Measurements from ENCODE around the gene TFF2. TPM values are rescaled to one million over a fixed set of nuclear protein-coding genes. Genes with fewer than 3 reads are reported as not detected.

The TFF2 gene
- polyA plus RNA-seq, 5 donors, result not detected

DNA sequence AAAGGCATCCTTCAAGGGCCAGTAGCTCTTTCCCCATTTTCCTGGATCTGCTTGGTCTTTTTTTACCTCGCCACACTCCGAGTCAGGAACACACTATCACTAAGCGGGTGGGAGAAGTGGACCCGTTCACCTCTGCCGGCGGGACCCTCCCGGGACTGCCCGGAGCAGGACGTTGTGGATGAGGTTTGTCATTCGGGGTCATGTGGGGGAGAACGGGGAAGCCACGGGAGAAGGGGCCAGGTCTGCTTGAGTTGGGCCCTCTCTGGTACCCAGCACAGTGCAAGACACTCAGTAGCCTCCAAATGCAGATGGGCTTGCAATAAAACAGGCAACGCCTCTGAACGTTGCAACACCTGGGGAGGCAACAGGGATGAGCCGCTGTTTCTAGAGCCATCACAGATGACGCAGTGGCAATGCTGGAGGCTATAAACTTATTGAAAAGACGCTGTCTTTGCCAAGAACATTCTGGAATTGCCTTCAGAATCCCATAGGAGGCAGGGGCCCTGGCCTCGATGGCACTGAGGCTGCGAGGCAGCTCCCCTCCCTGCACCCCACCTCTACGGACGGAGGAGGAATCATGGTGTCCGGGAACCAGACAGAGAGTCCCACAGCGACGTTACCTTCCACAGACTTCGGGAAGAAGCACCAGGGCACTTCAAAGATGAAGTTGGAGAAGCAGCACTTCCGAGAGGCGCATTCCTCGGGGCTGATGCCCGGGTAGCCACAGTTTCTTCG, 3.8 kb downstream of the TFF2 start:
- no peak for DNase-seq

DNA sequence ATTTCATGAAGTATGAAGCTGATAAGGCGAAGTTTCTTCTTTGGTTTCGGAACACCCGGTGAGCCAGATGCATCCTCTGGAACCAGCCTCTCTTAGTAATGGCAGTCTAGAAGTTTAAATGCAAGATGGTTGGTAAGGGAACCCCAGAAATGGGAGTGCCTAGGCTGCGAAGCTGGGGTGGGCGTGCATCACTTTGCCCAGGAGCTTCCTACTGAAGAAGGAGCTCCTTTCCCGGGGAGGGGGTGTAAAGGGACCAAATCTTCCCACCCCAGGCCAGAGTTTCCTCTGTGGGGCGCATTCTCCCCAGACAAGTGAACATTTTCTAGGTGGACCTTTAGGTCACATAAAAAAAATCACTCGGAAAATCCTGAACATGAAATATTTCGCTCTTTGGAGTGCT, 4.4 kb downstream of the TFF2 start:
- no peak for DNase-seq

DNA sequence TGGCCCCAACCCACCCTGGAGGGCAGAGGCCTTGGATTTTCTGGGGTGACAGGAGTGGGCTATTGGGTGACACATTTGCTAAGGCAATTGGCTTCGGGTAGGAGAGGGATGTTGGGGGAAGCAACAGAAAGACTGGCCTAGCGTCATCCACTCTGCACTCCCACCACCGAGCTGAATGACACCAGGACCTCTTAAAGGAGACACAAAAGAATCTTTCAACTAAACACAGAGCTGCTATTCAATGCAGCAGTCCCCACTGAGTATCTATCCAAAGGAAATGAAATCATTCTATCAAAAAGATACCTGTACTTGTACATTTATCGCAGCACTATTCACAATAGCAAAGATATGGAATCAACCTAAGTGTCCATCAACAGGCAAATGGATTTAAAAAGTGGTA, 6.2 kb downstream of the TFF2 start:
- DNase-seq, result no peak

DNA sequence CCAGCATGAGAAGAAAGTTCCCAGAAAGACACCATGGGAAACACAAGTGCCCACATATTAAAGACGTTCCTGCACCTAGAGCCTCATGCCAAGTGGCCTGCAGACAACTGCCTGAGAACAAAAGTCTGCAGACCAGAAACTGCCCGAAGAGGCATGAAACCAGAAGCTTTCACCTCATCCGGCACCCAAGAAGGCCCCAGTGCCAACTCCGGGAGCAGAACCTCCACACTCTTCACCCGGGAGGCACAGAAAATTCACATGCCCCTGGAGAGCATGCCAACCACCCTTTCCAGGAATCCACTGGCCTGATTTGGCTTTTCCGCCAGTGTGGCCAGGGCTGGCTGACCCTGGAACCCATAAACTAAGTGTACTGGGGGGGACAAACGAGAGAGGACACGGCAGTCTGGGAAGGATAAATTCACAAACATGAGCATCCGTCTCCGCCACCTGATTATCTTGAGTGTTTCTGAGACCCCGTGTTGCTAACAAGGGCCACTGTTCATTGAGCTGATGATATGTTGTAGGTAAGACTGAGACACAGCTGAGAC, 6.8 kb downstream of the TFF2 start:
- DNase-seq, result no peak

DNA sequence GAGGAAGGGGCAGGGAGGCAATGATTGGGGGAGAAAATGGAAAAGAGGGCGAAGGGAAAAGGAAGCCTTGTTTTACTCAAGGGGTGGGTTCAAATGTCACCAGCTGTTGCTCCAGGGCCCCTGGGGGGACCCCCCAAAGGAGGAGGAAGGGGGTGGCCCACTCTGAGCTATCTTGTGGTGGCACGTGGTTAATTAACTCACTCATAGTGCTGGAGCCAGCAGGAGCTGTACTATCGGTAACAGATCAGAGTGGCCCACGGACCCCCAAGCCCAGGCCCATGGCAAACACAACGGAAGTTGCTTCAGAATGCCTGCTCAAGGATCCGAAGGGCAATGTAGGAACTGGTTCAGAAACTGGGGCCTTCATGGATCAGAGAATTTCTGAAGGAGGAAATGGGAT, 7.2 kb downstream of the TFF2 start:
- no peak for DNase-seq

DNA sequence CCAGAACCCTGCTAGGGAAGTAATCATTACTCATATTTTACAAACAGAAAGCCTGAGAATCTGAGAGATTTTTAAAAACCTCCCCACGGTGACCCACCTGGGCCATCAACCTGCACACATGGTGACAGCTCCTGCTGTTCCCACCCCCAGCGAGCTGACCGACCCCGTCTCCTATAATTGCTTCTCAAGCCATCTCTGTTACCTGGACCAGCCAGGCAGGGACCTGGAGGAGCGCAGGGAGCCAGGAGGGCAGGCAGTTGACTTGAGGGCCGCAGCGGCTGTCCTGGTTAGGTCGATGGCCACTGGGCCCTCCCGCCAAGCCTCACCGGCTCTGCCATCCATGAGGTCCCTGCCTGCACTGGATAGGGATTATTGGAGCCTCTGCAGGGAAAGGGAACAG, 7.7 kb downstream of the TFF2 start:
- no peak for DNase-seq

DNA sequence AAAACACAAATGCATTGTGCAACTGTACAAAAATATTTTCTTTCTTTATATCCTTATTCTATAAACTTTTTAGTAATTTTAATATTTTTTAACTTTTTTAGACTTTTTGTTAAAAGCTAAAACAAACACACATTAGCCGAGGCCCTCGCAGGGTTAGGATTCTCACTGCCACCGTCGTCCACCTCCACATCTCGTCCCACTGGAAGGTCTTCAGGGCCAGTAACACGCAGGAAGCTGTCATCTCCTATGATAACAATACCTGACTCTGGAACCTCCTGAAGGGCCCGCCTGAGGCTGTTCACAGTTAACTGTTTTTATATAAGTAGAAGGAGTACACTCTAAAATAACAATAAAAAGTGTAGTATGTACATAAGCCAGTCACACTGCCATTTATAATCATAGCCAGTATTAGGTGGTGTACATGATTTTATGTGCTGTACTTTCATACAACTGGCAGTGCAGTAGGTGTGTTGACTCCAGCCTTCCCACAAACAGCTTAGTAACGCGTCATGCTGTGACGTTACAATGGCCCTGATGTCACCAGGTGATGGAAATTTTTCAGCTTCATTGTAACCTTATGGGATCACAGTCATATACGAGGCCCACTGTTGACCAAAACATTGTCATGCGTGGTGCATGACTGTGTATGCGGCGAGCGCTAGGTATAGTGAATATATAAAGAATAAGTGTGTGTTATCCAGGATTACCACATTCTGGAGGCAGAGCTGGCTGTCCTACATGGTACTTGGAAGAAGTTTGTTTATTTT, 8.8 kb downstream of the TFF2 start:
- DNase-seq, result no peak

DNA sequence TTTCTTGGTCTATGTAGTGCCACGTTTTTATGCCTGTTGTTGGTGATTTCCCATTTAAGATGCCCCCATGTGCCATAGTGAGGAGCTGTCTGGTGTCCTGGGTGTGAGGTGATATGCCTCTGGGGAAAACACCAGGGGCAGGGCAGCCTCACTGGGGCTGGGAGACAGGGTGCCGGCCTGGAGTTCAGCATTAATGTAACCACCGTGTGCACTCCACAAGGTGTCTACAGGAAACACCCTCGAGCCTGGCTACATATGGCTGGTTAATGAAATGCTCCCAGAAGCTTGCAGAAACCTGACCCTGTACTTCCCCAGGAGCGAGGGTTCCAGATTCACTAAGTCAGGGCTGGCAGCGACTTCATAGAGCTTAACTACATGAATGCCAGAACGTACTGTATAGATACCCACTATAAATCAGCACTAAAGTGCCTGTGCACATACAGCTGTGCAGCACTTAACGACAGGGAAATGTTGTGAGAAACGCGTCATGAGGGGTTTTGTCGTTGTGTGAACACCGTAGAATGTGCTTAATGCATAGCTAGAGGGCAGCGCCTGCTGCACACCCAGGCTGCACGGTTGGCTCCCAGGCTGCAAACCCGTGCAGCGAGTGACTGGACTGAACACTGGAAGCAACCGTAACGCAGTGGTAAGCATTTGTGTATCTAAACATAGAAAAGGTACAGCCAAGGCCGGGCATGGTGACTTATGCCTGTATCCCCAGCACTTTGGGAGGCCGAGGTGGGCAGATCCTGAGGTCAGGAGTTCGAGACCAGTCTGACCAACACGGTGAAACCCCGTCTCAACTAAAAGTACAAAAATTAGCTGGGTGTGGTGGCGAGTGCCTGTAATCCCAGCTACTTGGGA, 10.4 kb downstream of the TFF2 start:
- no peak for DNase-seq

DNA sequence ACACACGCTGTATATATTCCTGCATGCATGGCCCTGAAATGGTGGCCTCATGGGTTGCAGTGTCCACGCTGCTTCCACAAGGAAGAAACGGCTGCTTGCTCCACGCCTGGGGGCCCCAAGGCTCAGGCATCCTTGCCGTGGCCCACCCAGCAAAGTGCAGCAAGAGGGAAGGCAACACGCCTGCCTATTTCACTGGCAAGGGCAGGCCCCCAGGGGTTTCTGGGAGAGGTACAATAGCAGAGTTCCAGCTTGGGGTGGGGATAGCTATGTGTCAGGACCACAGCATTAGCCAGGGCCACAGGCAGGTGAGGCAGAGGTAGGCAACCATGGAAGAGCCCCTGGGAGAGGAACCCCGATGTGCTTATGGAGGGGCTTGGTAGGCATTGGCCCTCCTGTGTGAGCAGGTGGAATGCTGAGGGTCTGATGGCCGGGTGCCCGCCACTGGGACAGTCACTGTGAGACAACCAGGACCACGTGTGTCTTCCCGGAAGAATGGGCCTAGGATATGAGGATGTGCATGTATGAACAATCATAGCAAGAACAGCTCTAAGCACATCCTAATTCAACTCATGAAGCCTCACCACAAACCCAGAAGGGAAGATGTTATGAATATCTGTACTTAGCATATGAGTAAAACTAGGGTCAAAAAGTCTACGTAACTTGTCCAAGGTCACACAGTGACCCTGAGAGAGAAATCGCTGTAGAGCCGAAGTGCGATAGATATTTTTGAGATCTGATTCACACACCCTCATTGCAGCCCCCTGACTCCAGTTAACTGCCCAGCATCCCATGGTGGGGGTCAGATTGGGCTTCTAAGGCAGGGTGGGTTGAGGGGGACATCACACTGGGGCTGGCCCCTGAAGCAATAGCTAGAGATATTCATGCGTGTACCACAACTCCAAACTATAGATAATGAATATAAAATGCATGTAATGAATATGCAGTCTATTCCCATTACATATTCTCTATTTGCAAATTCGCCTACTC, 11.8 kb downstream of the TFF2 start:
- DNase-seq, result no peak

DNA sequence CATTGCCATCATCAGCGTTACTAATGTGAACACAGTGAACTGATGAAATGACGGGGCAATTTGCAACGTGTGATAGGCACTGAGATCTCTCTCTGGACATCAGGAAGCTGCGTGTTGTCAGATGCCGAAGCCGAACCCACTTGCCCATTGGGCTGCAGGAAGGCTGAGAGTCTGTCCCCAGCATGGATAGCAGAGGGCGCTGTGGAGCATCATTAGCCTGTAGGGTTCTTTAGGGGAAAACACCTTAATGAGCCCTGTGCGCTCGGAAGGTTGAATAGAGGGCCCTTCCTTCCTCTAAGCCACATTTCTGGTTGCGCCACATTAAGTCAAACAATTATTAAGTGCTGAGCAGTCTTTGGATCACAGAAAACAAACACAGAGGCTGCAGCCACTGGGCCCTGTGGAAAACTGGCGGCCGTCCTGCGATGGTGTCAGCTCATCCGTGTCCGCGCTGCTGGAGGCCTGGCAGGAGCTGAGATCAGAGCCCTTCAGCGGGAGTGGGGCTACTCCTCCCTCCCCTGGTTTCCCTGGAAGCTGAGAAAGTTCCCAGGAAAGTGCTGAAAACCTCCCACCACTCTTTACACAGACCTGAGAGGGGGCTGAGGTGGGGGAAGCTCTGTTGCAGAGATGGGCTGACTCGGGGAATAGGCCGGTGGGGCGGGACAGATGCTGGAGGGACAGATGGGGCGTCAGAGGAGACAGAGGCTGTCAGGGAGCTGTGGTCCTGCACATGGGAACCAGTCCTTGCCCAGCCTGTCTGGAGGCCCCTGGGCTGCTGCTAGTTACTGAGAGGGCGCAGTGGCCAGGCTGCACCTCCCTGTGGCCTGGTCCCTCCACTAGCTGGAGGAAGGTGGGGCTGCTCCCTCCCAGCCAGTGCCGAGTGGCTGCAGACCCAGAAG, 12.7 kb downstream of the TFF2 start:
- peak; percentile 62 to 66 for DNase-seq

DNA sequence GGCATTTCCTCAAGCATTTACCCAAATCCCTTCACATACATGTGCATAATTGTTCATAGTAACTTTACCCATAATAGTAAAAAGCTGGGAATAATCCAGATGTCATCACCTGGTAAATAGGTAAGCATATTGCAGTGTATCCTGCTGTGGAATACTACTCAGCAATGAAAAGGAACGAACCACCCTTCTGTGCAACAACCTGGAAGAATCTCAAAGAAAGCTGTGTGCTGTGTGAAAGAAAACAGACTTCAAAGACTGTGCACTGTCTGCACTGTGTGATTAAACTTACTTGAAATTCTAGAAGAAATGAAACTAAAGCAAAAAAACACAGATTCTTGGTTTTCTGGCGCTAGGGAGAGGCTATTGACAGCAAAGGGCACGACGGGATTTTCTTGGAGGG, 13.5 kb downstream of the TFF2 start:
- DNase-seq, result no peak

DNA sequence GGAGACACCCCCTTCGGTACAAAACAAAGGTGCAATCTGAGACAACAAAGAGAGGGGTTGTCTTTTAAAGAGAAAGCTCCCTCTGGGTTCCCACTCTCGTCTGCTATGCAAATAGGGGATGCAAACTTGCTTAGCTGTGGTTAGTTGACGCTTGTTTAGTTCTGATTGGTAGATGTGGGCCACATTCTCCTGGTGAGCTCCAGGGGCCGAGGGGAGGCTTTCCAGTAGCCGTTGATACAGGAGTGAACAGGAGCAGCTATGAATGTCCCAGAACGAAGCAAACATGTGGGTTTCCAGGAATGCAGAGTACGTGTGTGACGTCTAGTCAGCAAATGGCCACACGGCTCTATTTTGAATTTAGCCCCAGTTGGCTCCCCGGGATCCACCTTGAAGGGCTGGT, 14.7 kb downstream of the TFF2 start:
- DNase-seq, result no peak

DNA sequence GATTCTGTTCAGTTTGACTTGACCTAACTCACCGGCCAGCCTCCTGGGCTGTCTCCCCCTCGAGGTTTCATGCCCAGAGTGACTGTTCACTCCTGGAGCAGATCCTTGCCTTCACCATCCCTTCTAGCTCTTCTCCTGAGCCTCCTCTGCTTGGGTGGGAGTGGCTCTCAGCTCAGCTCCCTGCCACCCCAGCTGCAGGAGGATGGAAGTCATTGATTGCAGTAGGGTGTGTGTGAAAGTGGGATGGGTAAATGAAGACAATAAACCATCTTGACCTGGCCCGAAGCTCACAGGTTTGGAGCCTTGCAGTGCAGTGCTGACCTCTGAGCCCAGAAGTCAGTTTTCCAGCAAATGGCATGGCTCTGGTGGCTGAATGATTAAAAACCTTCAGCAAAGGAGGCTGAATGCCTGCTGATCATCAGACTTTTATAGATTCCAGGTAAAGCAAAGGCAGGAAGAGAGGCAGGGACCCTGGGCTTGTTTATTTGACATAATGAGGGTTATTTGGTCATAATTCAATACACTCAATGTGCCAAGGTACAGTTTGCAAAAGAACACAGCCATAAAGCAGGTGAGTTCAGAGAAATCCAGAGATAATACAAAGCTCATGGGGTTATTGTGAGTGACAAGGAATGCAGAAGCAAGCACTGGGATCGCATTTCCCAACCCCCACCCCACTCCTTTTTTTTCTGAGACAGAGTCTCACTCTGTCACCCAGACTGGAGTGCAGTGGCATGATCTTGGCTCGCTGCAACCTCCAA, 18.1 kb downstream of the TFF2 start:
- DNase-seq, result no peak

DNA sequence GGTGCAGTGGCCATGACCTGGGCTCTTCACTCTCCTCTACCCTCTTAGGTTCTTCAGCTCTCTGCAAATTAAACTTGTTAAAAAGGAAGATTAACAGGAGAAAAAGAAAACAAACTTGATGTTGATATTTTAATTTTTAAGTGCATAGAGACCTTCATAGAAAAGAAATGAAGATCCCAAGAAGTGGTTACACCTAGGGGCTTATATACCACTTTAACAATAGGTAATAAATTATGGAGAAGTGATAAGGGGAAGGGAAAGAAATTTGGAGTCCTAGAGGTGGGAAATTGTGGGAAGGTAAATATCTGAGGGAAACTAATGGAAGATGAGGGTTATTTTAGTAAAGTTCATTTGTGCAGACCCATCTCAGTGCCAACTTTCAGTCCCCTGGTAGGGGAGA, 19.1 kb downstream of the TFF2 start:
- no peak for DNase-seq

DNA sequence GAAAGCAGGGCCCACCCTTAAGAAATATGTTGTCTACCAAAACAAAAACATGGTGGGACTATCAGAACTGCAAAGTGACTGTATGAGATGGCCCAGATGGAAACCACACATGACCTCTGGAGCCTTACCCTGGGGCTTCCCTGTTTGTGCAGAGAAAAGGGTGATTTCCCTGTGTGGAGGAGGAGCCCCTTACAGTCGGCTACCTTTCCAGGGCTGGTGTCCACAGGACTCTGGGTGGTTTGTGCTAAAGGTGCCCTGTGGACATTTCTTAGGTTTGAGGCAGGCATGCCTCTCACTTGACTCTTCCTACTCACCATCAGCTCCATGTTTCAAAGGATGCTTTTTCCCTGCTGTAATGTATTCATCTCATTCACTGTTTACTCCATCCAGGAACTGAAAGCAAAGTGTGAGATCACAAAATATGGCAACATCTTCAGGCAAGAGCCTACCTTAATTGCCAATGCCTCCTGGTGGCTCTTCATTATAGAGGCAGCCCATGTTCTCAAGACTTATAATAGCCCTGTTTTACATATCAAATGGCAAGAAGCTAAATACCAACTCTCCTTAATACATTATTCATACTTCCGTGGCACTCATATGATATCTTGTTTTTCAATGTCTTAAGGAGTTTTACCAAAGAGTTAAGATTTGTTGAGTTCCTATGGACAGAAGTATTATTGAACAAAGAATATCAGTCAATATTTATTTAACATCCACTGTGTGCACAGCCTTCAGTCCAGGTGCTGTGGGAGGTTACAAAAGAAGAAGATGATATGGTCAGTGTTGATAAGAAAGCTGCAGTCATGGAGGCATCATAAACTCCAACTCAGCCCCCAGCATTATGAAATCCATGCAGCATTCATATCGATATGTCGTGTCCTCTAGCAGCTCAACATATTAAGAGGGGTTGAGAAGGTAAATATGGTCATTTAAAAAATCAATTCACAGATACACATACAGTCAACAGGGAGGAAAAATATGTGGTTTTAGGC, 20.1 kb downstream of the TFF2 start:
- no peak for DNase-seq

DNA sequence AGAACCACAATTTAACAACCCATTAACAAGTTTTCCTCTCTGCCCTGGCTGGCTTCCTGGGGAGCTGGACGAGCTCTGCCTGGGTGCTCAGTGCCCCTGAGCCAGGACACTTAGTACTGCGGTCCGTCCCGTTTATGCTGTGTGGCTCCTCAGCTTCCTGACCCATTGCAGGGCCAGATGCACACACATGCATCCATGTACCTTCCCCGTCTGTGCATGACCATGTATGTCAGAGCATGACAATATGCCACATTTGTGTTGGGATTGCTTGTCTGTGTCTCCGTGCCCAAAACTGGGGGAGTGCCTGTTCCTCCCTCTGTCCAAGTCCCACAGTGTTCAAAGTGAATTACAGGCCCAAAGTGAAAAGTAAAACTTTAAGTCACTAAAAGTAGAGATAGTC, 25.9 kb downstream of the TFF2 start:
- DNase-seq, result no peak

DNA sequence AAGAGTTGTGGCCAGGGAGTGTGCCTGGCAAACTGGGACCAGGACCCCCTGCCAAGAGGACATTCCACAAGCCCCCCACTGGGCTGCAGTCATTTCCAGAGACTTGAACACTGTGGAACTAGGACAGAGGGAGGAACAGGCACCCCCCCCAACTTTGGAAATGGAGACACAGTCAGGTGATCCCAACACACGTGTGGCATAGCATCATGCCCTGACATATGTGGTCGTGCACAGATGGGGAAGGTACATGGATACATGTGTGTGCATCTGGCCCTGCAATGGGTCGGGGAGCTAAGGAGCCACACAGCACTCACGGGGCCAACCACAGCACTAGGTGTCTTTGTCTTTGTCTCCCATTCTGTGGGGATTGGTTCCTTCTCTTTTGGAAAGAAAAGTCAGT, 28.9 kb downstream of the TFF2 start:
- no peak for DNase-seq

DNA sequence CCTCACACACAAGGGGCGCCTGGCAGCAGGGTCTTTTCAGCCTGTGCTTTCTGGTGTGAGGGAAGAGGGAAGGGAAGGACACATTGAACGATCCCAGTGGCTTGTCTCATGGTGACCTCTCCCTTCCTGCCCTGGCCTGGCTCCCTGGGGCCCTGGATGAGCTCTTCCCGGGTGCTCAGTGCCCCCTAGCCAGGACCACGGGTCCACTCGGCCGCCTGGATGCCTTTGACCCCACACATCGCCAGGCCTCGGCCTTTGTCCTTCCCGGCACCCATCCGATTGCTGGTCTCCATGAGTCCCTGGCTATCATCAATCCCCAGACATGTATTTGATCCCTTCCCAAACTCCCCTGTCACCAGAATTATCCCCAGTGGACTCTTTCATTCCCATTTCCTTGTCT, 29.6 kb downstream of the TFF2 start:
- no peak for DNase-seq

Measured in right lung (tissue), 5 donors.